ENCODE data around the gene SDHAF4.

SDHAF4 gene

DNA sequence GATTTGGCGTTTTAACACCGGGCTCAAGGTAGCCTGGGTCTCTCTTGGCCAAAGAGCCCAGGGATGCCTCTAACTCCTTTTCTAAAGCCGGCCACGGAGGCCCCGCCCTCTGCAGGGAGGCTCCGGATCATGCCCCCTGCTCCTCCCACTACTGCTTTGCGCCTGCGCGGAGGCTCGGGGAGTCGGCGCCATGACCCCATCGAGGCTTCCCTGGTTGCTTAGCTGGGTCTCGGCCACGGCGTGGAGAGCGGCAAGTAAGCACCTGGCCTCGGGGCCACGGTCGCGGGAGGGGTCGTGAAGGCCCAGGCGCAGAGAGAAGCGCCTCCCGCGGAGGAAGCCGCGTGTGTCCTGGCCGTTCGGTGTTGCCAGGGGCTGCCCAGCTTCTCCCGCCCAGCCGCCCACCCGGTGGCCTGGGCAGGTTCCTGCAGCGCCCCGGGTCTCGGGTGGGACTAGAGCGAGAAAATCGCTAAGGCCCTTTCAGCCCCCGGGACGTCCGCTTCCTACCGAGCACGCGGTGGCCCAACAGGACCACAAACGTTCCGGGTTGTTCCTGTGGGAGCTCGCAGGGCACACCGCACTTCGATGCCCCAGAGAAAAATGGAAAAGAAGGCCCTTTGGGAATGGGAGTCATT is at the start of gene SDHAF4:
TSS of gene SDHAF4 (plus strand) at position 180 of the 632 bp plus-strand sequence. CDS start at position 191, 11 bp downstream.
- Histone ChIP-seq H3K27me3 (ENCODE audit: low read depth, low read length) (no peaks in the 10 kb centered on the region), H3K9me3 (ENCODE audit: control insufficient read depth in 1 of 2, low read length in 2 of 2) (no peaks in the 10 kb centered on the region), H3K36me3 (ENCODE audit: control insufficient read depth in 1 of 2, insufficient read depth in 2 of 2, low read length in 2 of 2) (no peaks in the 10 kb centered on the region), H3K27ac (ENCODE audit: low read length) (peak within 1 kb of the TSS; percentile 72), H3K4me3 (ENCODE audit: low read depth in 1 of 2, low read length in 2 of 2) (peak within 1 kb of the TSS; percentile 83 to 95), H3K4me1 (ENCODE audit: control insufficient read depth in 1 of 2, insufficient read depth in 2 of 2, low read length in 2 of 2) (peaks cover 0 to 4% of the 10 kb centered on the region in 2 donors)

DNA sequence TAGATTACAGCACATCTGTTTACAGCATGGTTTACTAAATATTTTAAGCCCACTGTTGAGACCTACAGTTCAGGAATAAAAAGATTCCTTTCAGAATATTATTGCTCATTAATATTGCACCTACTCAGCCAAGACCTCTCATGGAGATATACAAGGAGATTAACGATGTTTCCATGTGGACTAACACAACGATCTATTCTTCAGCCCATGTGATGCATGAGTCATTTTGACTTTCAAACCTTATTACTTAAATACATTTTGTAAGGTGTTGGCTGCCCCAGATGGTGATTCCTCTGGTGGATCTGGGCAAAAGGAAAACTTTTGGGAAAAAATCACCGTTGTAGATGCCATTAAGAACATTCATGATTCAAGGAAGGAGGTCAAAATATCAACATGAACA is 48.0 kb upstream of the SDHAF4 start:
- no peak overlapping the region for H3K4me3 ChIP-seq (ENCODE audit: low read depth in 1 of 2, low read length in 2 of 2)

DNA sequence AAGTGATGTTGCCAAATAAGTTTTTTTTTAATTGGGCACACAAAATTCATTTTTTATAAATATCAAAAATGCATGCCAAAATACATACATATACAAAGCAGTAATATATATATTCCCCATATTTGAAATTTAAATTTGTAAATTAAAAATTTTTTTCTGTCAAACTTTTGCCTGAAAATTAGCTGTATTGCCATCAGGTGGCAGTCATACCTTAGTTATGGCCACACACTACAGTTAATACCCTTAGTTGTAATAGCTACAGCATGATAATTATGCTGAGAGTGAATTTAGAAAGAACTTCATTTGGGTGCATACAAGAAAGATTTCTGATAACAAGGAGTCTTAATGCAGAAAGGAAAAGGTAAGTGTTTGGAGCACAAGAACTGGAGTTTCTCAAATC is 46.2 kb upstream of the SDHAF4 start:
- Histone ChIP-seq H3K9me3 (ENCODE audit: control insufficient read depth in 1 of 2, low read length in 2 of 2) (no peaks in the 10 kb centered on the region), H3K27me3 (ENCODE audit: low read depth, low read length) (no peaks in the 10 kb centered on the region), H3K36me3 (ENCODE audit: control insufficient read depth in 1 of 2, insufficient read depth in 2 of 2, low read length in 2 of 2) (peaks cover 7 to 14% of the 10 kb centered on the region in 2 donors), H3K27ac (ENCODE audit: low read length) (no peak overlapping the region), H3K4me3 (ENCODE audit: low read depth in 1 of 2, low read length in 2 of 2) (no peak overlapping the region), H3K4me1 (ENCODE audit: control insufficient read depth in 1 of 2, insufficient read depth in 2 of 2, low read length in 2 of 2) (no peaks in the 10 kb centered on the region)

More for the DNA sequence above, 48.0 kb upstream of the SDHAF4 start:
- peaks cover 2 to 12% of the 10 kb centered on the region in 2 donors for H3K36me3 ChIP-seq (ENCODE audit: control insufficient read depth in 1 of 2, insufficient read depth in 2 of 2, low read length in 2 of 2)
- no peaks in the 10 kb centered on the region for H3K9me3 ChIP-seq (ENCODE audit: control insufficient read depth in 1 of 2, low read length in 2 of 2)
- H3K4me1 ChIP-seq (ENCODE audit: control insufficient read depth in 1 of 2, insufficient read depth in 2 of 2, low read length in 2 of 2), result no peaks in the 10 kb centered on the region
- H3K27me3 ChIP-seq (ENCODE audit: low read depth, low read length), result no peaks in the 10 kb centered on the region
- H3K27ac ChIP-seq (ENCODE audit: low read length), result no peak overlapping the region

DNA sequence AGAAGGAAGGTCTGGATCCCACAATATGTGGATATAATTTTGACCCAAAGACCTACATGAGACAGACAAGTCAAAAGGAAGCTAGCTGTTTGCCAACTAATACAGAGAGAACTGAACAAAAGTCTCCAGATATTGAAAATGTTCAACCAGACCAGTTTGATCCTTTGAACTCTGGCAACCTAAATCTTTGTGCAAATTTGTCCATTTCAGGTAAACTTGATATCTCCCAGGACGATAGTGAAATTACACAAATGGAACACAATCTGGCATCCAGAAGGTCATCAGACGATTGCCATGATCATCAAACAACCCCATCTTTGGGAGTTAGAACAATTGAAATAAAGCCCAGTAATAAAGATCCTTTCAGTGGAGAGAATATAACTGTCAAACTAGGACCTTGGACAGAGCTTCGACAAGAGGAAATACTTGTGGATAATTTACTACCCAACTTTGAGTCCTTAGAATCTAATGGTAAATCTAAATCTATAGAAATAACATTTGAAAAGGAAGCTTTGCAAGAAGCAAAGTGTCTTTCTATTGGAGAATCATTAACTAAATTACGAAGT is 41.9 kb upstream of the SDHAF4 start:
- no peak overlapping the region for H3K4me3 ChIP-seq (ENCODE audit: low read depth in 1 of 2, low read length in 2 of 2)
- H3K27ac ChIP-seq (ENCODE audit: low read length), result no peak overlapping the region
- H3K27me3 ChIP-seq (ENCODE audit: low read depth, low read length), result no peaks in the 10 kb centered on the region
- no peaks in the 10 kb centered on the region for H3K9me3 ChIP-seq (ENCODE audit: control insufficient read depth in 1 of 2, low read length in 2 of 2)
- H3K4me1 ChIP-seq (ENCODE audit: control insufficient read depth in 1 of 2, insufficient read depth in 2 of 2, low read length in 2 of 2), result no peaks in the 10 kb centered on the region
- peaks cover 21 to 23% of the 10 kb centered on the region in 2 donors for H3K36me3 ChIP-seq (ENCODE audit: control insufficient read depth in 1 of 2, insufficient read depth in 2 of 2, low read length in 2 of 2)

DNA sequence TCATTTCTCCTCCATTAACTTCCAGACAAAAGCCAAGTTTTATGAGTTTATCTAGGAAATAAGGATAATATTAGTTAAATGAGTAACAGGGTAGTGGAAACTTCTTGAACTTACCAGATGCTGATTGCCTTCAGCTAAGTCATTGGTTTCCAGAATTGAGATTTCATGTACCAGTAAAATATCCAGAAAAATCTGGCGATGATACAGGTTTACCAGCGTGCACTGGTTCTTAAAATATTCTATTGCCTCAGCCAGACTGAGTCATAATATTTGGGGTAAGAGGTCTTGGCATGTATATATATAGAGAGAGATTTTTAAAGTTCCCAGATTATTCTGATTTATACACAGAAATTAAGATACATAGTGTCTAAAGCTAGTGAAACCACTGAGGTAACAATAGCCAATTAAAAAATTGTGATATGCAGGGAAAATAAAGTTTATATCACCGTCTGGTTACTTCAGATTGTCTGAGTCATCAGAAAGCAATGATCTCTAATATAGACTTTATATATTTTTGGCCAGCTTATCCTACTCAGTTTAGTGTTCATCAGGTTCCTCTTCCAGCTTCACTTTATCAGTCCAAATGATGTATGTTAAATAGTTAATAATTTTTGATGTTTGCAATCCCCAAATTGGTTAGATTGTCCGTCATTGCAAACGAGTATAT is 39.5 kb upstream of the SDHAF4 start:
- Histone ChIP-seq H3K4me3 (ENCODE audit: low read depth in 1 of 2, low read length in 2 of 2) (no peak overlapping the region), H3K36me3 (ENCODE audit: control insufficient read depth in 1 of 2, insufficient read depth in 2 of 2, low read length in 2 of 2) (peaks cover 25 to 29% of the 10 kb centered on the region in 2 donors), H3K9me3 (ENCODE audit: control insufficient read depth in 1 of 2, low read length in 2 of 2) (no peaks in the 10 kb centered on the region), H3K27ac (ENCODE audit: low read length) (no peak overlapping the region), H3K4me1 (ENCODE audit: control insufficient read depth in 1 of 2, insufficient read depth in 2 of 2, low read length in 2 of 2) (no peaks in the 10 kb centered on the region), H3K27me3 (ENCODE audit: low read depth, low read length) (no peaks in the 10 kb centered on the region)

DNA sequence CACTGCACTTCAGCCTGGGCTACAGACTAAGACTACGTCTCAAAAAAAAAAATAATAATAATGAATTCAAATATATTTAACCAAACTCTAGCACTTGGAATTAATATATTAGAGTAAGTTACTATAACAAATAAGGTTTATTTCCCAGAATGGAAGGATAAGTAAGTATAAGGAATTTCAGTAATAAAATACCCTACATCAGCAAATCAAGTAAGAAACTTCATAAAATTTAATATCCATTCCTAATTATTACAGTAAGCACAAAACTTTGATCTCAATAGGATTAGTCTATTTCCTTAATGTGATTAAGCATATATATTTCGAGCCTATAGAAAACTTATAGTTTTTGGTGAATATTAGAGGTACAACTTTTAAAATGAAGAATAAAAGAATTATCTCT is 36.7 kb upstream of the SDHAF4 start:
- no peaks in the 10 kb centered on the region for H3K4me1 ChIP-seq (ENCODE audit: control insufficient read depth in 1 of 2, insufficient read depth in 2 of 2, low read length in 2 of 2)
- H3K36me3 ChIP-seq (ENCODE audit: control insufficient read depth in 1 of 2, insufficient read depth in 2 of 2, low read length in 2 of 2), result peaks cover 21 to 22% of the 10 kb centered on the region in 2 donors
- H3K27ac ChIP-seq (ENCODE audit: low read length), result no peak overlapping the region
- H3K4me3 ChIP-seq (ENCODE audit: low read depth in 1 of 2, low read length in 2 of 2), result no peak overlapping the region
- H3K9me3 ChIP-seq (ENCODE audit: control insufficient read depth in 1 of 2, low read length in 2 of 2), result no peaks in the 10 kb centered on the region
- no peaks in the 10 kb centered on the region for H3K27me3 ChIP-seq (ENCODE audit: low read depth, low read length)

DNA sequence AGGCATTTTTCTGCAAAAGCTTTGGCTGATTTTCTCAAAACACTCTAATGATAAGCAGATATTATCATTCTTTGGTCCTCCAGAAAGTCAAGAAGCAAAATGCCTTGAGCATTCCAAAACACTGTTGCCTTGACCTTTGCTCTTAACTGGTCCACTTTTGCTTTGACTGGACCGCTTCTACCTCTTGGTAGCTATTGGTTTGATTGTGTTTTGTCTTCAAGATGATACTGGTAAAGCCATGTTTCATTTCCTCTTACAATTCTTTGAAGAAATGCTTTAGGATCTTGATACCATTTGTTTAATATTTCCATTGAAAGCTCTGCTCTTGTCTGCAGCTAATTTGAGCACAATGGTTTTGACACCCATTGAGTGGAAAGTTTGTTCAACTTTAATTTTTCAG is 35.6 kb upstream of the SDHAF4 start:
- H3K27ac ChIP-seq (ENCODE audit: low read length), result no peak overlapping the region
- H3K9me3 ChIP-seq (ENCODE audit: control insufficient read depth in 1 of 2, low read length in 2 of 2), result no peaks in the 10 kb centered on the region
- no peak overlapping the region for H3K4me3 ChIP-seq (ENCODE audit: low read depth in 1 of 2, low read length in 2 of 2)
- H3K4me1 ChIP-seq (ENCODE audit: control insufficient read depth in 1 of 2, insufficient read depth in 2 of 2, low read length in 2 of 2), result no peaks in the 10 kb centered on the region
- H3K27me3 ChIP-seq (ENCODE audit: low read depth, low read length), result no peaks in the 10 kb centered on the region
- peaks cover 13 to 23% of the 10 kb centered on the region in 2 donors for H3K36me3 ChIP-seq (ENCODE audit: control insufficient read depth in 1 of 2, insufficient read depth in 2 of 2, low read length in 2 of 2)

DNA sequence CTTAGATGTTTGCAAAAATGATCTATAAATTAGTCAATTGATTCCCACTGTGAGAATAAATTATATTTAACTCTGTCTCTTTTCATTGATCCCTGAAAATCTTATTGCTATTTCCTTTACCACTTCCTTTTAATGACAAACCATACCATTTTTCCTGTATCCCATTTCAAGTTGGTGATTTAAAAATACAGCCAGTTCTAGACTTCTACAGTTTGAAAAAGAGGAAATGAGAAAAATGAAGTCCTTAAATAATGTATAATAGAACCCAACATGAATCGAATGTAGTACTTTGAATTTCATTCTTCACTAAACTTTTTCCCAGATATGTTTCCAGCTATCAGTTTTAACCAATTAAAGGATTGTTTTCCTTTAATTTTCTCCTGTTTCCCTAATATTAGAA is 29.5 kb upstream of the SDHAF4 start:
- H3K27ac ChIP-seq (ENCODE audit: low read length), result no peak overlapping the region

DNA sequence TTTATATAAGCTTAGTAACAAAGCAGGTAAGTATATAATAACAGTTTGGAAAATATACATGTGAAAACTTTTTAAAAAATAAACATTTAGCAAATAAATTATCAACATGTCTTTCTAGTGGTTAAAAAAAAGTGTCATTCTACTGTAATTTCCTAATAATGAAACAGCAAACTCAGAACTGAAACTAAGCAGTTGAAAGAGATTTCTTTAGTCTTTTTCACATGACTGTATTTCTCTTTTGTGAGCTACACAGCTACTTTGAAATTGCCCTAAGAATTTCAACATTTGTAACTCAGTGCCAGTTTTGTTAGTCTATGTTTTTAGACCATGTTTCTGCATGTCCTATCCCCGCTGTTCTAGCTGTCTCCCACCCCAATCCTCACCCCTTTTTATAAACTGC is 28.4 kb upstream of the SDHAF4 start:
- no peaks in the 10 kb centered on the region for H3K4me1 ChIP-seq (ENCODE audit: control insufficient read depth in 1 of 2, insufficient read depth in 2 of 2, low read length in 2 of 2)
- H3K27me3 ChIP-seq (ENCODE audit: low read depth, low read length), result no peaks in the 10 kb centered on the region

More for the DNA sequence above, 29.5 kb upstream of the SDHAF4 start:
- Histone ChIP-seq H3K4me1 (ENCODE audit: control insufficient read depth in 1 of 2, insufficient read depth in 2 of 2, low read length in 2 of 2) (no peaks in the 10 kb centered on the region), H3K36me3 (ENCODE audit: control insufficient read depth in 1 of 2, insufficient read depth in 2 of 2, low read length in 2 of 2) (peaks cover 13 to 26% of the 10 kb centered on the region in 2 donors), H3K9me3 (ENCODE audit: control insufficient read depth in 1 of 2, low read length in 2 of 2) (no peaks in the 10 kb centered on the region), H3K4me3 (ENCODE audit: low read depth in 1 of 2, low read length in 2 of 2) (no peak overlapping the region), H3K27me3 (ENCODE audit: low read depth, low read length) (no peaks in the 10 kb centered on the region)

DNA sequence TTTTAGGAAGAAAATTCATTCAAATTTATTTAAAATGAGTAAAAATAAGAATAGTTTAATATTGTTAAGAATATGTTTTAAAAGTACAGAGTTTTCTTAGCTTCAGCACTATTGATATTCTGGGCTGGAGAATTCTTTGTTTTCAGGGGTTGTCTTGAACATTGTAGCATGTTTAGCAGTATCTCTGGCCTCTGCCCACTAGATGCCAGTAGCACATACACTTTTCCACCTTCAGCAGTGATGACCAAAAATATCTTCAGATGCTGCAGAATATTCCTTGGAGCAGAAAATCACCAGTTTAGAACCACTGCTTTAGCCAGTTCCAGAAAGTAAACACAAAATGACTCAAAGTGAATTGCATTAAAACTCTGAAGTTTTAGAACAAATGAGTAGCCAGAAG is 19.4 kb upstream of the SDHAF4 start:
- H3K4me3 ChIP-seq (ENCODE audit: low read depth in 1 of 2, low read length in 2 of 2), result no peak overlapping the region
- H3K36me3 ChIP-seq (ENCODE audit: control insufficient read depth in 1 of 2, insufficient read depth in 2 of 2, low read length in 2 of 2), result peaks cover 0 to 16% of the 10 kb centered on the region in 2 donors
- no peaks in the 10 kb centered on the region for H3K9me3 ChIP-seq (ENCODE audit: control insufficient read depth in 1 of 2, low read length in 2 of 2)
- H3K27me3 ChIP-seq (ENCODE audit: low read depth, low read length), result no peaks in the 10 kb centered on the region
- H3K4me1 ChIP-seq (ENCODE audit: control insufficient read depth in 1 of 2, insufficient read depth in 2 of 2, low read length in 2 of 2), result no peaks in the 10 kb centered on the region
- H3K27ac ChIP-seq (ENCODE audit: low read length), result no peak overlapping the region

More for the DNA sequence above, 28.4 kb upstream of the SDHAF4 start:
- Histone ChIP-seq H3K36me3 (ENCODE audit: control insufficient read depth in 1 of 2, insufficient read depth in 2 of 2, low read length in 2 of 2) (peaks cover 19 to 26% of the 10 kb centered on the region in 2 donors), H3K4me3 (ENCODE audit: low read depth in 1 of 2, low read length in 2 of 2) (no peak overlapping the region), H3K27ac (ENCODE audit: low read length) (no peak overlapping the region), H3K9me3 (ENCODE audit: control insufficient read depth in 1 of 2, low read length in 2 of 2) (no peaks in the 10 kb centered on the region)

DNA sequence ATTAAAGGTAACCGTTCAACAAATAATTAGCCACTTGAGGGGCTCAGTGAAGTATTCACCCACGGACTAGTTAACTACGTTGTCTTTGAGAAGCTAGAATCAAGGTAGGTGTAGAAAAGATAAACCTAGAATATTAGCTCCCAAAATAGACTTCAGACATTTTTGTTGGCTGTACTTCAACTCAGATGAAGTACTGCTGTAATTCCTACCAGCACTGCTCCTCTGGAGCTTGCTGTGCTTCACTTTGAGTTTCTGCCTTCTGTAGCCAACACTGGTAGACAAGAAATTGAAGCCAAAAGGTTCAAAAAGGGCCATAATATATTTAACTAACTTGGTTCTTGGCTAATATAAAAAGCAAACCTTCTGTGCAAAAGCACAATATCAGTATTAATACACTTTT is 18.8 kb upstream of the SDHAF4 start:
- Histone ChIP-seq H3K4me1 (ENCODE audit: control insufficient read depth in 1 of 2, insufficient read depth in 2 of 2, low read length in 2 of 2) (no peaks in the 10 kb centered on the region), H3K27ac (ENCODE audit: low read length) (no peak overlapping the region), H3K27me3 (ENCODE audit: low read depth, low read length) (no peaks in the 10 kb centered on the region), H3K9me3 (ENCODE audit: control insufficient read depth in 1 of 2, low read length in 2 of 2) (no peaks in the 10 kb centered on the region), H3K36me3 (ENCODE audit: control insufficient read depth in 1 of 2, insufficient read depth in 2 of 2, low read length in 2 of 2) (peaks cover 0 to 11% of the 10 kb centered on the region in 2 donors), H3K4me3 (ENCODE audit: low read depth in 1 of 2, low read length in 2 of 2) (no peak overlapping the region)
